HepG2 (cell line): Measurements from ENCODE around the gene PCDHA12. TPM values are rescaled to one million over a fixed set of nuclear protein-coding genes. Genes with fewer than 3 reads are reported as not detected.

Source experiments
- ATAC-seq: fragments of 200-7000 bp; cut with Tn5 transposase; 3 replicates; pipeline ENCODE4 v1.9.1; 2020; ENCODE audit warnings: mild to moderate bottlenecking, moderate library complexity
- BruUV-seq: library from RNA; stranded (reverse); fragments of 400-500 nt; replicated peaks from 2 replicates; lab custom pipeline; 2021; lab: Mats Ljungman, UMichigan
- CTCF ChIA-PET: fragments of 300-600 bp; formaldehyde crosslinking; extraction: SDS; loops from one replicate; lab custom pipeline; 2021; ENCODE audit warnings: low total read pairs, inconsistent platforms, low intra/inter-chr PET ratio; lab: Yijun Ruan, JAX
- POLR2A ChIA-PET: fragments of 350-600 bp; sonication (Branson Sonifier 250); formaldehyde crosslinking; loops from one replicate; lab custom pipeline; 2020; ENCODE audit warnings: antibody characterized with exemption, inconsistent platforms; lab: Yijun Ruan, JAX
- DNase-seq: peaks from one replicate; pipeline ENCODE4 v3.0.0-alpha.2; 2015; ENCODE audit warnings: low spot score
- FAIRE-seq: peaks from 3 replicates; lab custom pipeline; 2011; peaks lifted over from hg19 to GRCh38; lab: Jason Lieb, UNC
- H2AFZ ChIP-seq: one replicate; pipeline ENCODE4 v1.6.1; 2011; ENCODE audit warnings: low read length, inconsistent platforms
- H3K27ac ChIP-seq: fragments of 300-600 bp; 3 replicates; pipeline ENCODE4 v1.8.0; 2011; ENCODE audit warnings: mixed run types, mild to moderate bottlenecking, mixed read lengths, low read length, inconsistent platforms; ENCODE audit not compliant: insufficient read depth; ENCODE audit errors: extremely low read length
- H3K27me3 ChIP-seq, 2 experiments: fragments of 200-600 bp in 1 of 2; 2 replicates in 1 of 2; 3 replicates in 1 of 2; pipeline versions ENCODE4 v1.6.0 to v1.8.0; 2011; ENCODE audit warnings: low read length in 2 of 2, mild to moderate bottlenecking in 2 of 2, moderate library complexity in 2 of 2, inconsistent platforms in 1 of 2; ENCODE audit not compliant: insufficient read depth in 2 of 2, control insufficient read depth in 1 of 2
- H3K36me3 ChIP-seq, 2 experiments: fragments of 200-600 bp in 1 of 2; replicated peaks in 1 of 2; 2 replicates in 1 of 2; 3 replicates in 1 of 2; pipeline versions ENCODE4 v1.5.1 to v1.8.0; 2011; ENCODE audit warnings: low read length in 2 of 2, inconsistent platforms in 1 of 2; ENCODE audit not compliant: insufficient read depth in 2 of 2, control insufficient read depth in 1 of 2
- H3K4me1 ChIP-seq: 2 replicates; pipeline ENCODE4 v1.5.1; 2012; ENCODE audit warnings: low read length, inconsistent platforms; ENCODE audit not compliant: insufficient read depth
- H3K4me2 ChIP-seq: 2 replicates; pipeline ENCODE4 v1.6.0; 2011; ENCODE audit warnings: low read depth, low read length, inconsistent platforms
- H3K4me3 ChIP-seq, 3 experiments: fragments of 200-600 bp in 1 of 3; sonication (generic), shearing (Covaris generic) in 1 of 3; replicated peaks in 1 of 3; 2 replicates each; pipeline ENCODE4 v1.5.1; 2011 to 2016; ENCODE audit warnings: low read length in 3 of 3, inconsistent platforms in 2 of 3, low read depth in 2 of 3, mild to moderate bottlenecking in 2 of 3, control low read depth in 1 of 3, mixed read lengths in 1 of 3; ENCODE audit not compliant: insufficient read depth in 1 of 3
- H3K79me2 ChIP-seq: one replicate; pipeline ENCODE4 v1.6.1; 2011; ENCODE audit warnings: low read length, inconsistent platforms; ENCODE audit not compliant: insufficient read depth
- H3K9ac ChIP-seq: 2 replicates; pipeline ENCODE4 v1.6.0; 2011; ENCODE audit warnings: mild to moderate bottlenecking, low read depth, low read length, inconsistent platforms; ENCODE audit not compliant: insufficient read depth
- H3K9me3 ChIP-seq: 2 replicates; pipeline ENCODE4 v1.5.1; 2012; ENCODE audit warnings: mild to moderate bottlenecking, low read length
- H4K20me1 ChIP-seq: 2 replicates; pipeline ENCODE4 v1.6.0; 2011; ENCODE audit warnings: inconsistent platforms, mild to moderate bottlenecking, low read length, moderate library complexity; ENCODE audit not compliant: insufficient read depth
- DBP ChIP-seq: sonication (generic); formaldehyde crosslinking; IDR thresholded peaks from 2 replicates; pipeline ENCODE4 v1.4.0; 2020; ENCODE audit warnings: missing genetic modification reagents; ENCODE audit errors: not compliant biosample characterization
- EED ChIP-seq: sonication (generic); formaldehyde crosslinking; IDR thresholded peaks from 2 replicates; pipeline ENCODE4 v1.5.0; 2020; ENCODE audit warnings: mild to moderate bottlenecking, missing genetic modification reagents
- ELK4 ChIP-seq: sonication (generic); formaldehyde crosslinking; IDR thresholded peaks from 2 replicates; pipeline ENCODE4 v1.9.0; 2021; ENCODE audit warnings: missing genetic modification reagents, borderline replicate concordance
- GLI4 ChIP-seq: sonication (generic); formaldehyde crosslinking; IDR thresholded peaks from 2 replicates; pipeline ENCODE4 v1.5.1; 2020; ENCODE audit warnings: missing genetic modification reagents, mild to moderate bottlenecking, moderate library complexity, borderline replicate concordance
- IRX3 ChIP-seq: sonication (generic); formaldehyde crosslinking; IDR thresholded peaks from 2 replicates; pipeline ENCODE4 v1.8.1; 2023; ENCODE audit warnings: mild to moderate bottlenecking, low read depth, missing genetic modification reagents, borderline replicate concordance
- MTA1 ChIP-seq: sonication (generic); formaldehyde crosslinking; IDR thresholded peaks from 2 replicates; pipeline ENCODE4 v1.4.0; 2020; ENCODE audit warnings: missing genetic modification reagents, mild to moderate bottlenecking, borderline replicate concordance
- NFYB ChIP-seq: sonication (generic); formaldehyde crosslinking; IDR thresholded peaks from 2 replicates; pipeline ENCODE4 v1.4.0; 2020; ENCODE audit warnings: missing genetic modification reagents
- RAD21 ChIP-seq: fragments of 450-650 bp; formaldehyde crosslinking; IDR thresholded peaks from 2 replicates; pipeline ENCODE4 v1.5.0; 2020; ENCODE audit warnings: mild to moderate bottlenecking
- RARG ChIP-seq: sonication (generic); formaldehyde crosslinking; IDR thresholded peaks from 2 replicates; pipeline ENCODE4 v1.4.0; 2020; ENCODE audit warnings: low read depth, mild to moderate bottlenecking, missing genetic modification reagents
- RFX1 ChIP-seq: fragments of 450-650 bp; IDR thresholded peaks from 2 replicates; pipeline ENCODE4 v1.6.1; 2017
- ZBTB3 ChIP-seq: sonication (generic); formaldehyde crosslinking; IDR thresholded peaks from 2 replicates; pipeline ENCODE4 v1.4.0; 2020; ENCODE audit warnings: low read depth, mild to moderate bottlenecking, moderate library complexity, missing genetic modification reagents, borderline replicate concordance
- ZBTB46 ChIP-seq: sonication (generic); formaldehyde crosslinking; IDR thresholded peaks from 2 replicates; pipeline ENCODE4 v1.4.0; 2020; ENCODE audit warnings: mild to moderate bottlenecking, missing genetic modification reagents, borderline replicate concordance
- ZIK1 ChIP-seq: sonication (generic); formaldehyde crosslinking; IDR thresholded peaks from 2 replicates; pipeline ENCODE4 v1.5.0; 2020; ENCODE audit warnings: mild to moderate bottlenecking, low read depth, missing genetic modification reagents, borderline replicate concordance
- ZNF383 ChIP-seq: sonication (generic); formaldehyde crosslinking; IDR thresholded peaks from 2 replicates; pipeline ENCODE4 v1.4.0; 2020; ENCODE audit warnings: missing genetic modification reagents, mild to moderate bottlenecking, borderline replicate concordance
- ZUFSP ChIP-seq: sonication (generic); formaldehyde crosslinking; IDR thresholded peaks from 2 replicates; pipeline ENCODE4 v1.9.0; 2021; ENCODE audit warnings: missing genetic modification reagents, mild to moderate bottlenecking, borderline replicate concordance
- WGBS: methylation state at CpG from one replicate; pipeline ENCODE4 v1.1.6; 2017; ENCODE audit warnings: low lambda C conversion rate; 5-methylcytosine and 5-hydroxymethylcytosine counted together
- in situ Hi-C: cut with HindIII; loops from 2 replicates; pipeline ENCODE4 v1.10.0; 2017; ENCODE audit warnings: low pct_unique_long_range_greater_than_20kb; ENCODE audit not compliant: extremely low pct_ligation_motif_present
- intact Hi-C: fragments of 100-400 bp; cut with micrococcal nuclease; formaldehyde crosslinking; loops from one replicate; pipeline ENCODE4 v1.10.0; 2022; ENCODE audit not compliant: unreplicated experiment
- polyA plus RNA-seq, 8 experiments: library from polyadenylated mRNA; depleted of rRNA in 3 of 8; stranded (reverse) in 7 of 8; unstranded in 1 of 8; fragments of >200 nt; fragmentation: Illumina TruSeq in 4 of 8; extraction: Trizol in 4 of 8; gene quantifications; 2 replicates each; pipeline versions ENCODE4 v1.2.1 to v1.2.3, GENCODE V29; 2011 to 2016; ENCODE audit warnings: low read depth in 4 of 8, missing spikeins in 1 of 8, mixed read lengths in 1 of 8; ENCODE audit not compliant: insufficient read depth in 1 of 8
- total RNA-seq, 5 experiments: library from RNA; depleted of rRNA; stranded (reverse); fragments of >200 nt; fragmentation: Illumina TruSeq; extraction: Trizol; gene quantifications; 2 replicates each; pipeline ENCODE4 v1.2.3, GENCODE V29; 2016; ENCODE audit warnings: low read depth in 1 of 5

Gene PCDHA12
- total and polyA plus RNA-seq, 2 of the 13 experiments (the other 11 are each of a cell fraction or from before 2014, with no cell fraction given) = not detected

- TF ChIP-seq MTA1 (CRISPR knock-in tag) (no peak), ZBTB46 (CRISPR knock-in tag) (no peak)
Measured at GRCh38 chr5:140869555-140869886, 5.6 kb upstream of the PCDHA12 start (continued).

- H3K4me3 ChIP-seq = no peak overlapping the region
- H2AFZ ChIP-seq = no peak overlapping the region
- POLR2A ChIA-PET = no interaction called here
- 92% methylated on average over 103 of the region's 114 CpGs for WGBS
- in situ Hi-C loops = no loop called here
- no TSS peak for BruUV-seq
- H4K20me1 ChIP-seq = no peaks in the 10 kb centered on the region
- CTCF ChIA-PET = interaction anchor here (2.6 kb wide), 1 partner anchor 170 kb away, joined by 34 read pairs; no protein-coding TSS in a partner anchor
- no peak overlapping the region for H3K4me2 ChIP-seq
- ATAC-seq (no peak), FAIRE-seq (no peak), DNase-seq (no peak)
- no peaks in the 10 kb centered on the region for H3K79me2 ChIP-seq
- H3K9me3 ChIP-seq = no peaks in the 10 kb centered on the region
- intact Hi-C loops = no loop called here
- H3K27ac ChIP-seq = no peak overlapping the region
- H3K9ac ChIP-seq = no peak overlapping the region
- TF ChIP-seq GLI4 = no peak
- TF ChIP-seq ZNF383 (CRISPR knock-in tag) = no peak
- no peak for TF ChIP-seq ZBTB3 (CRISPR knock-in tag)
- no peak for TF ChIP-seq ELK4 (CRISPR knock-in tag)
- no peak for TF ChIP-seq ZIK1
- TF ChIP-seq ZUFSP (CRISPR knock-in tag) = no peak
- no peak for TF ChIP-seq RAD21
- TF ChIP-seq EED (CRISPR knock-in tag) = no peak
- no peak for TF ChIP-seq DBP (CRISPR knock-in tag)
- TF ChIP-seq NFYB (CRISPR knock-in tag) = no peak
- TF ChIP-seq RARG (CRISPR knock-in tag) = no peak
- no peak for TF ChIP-seq RFX1
- TF ChIP-seq IRX3 (CRISPR knock-in tag) = no peak
- no peaks in the 10 kb centered on the region for H3K4me1 ChIP-seq
- H3K36me3 ChIP-seq = no peaks in the 10 kb centered on the region
- no peaks in the 10 kb centered on the region for H3K27me3 ChIP-seq
Measured at GRCh38 chr5:140870221-140871201, 4.6 kb upstream of the PCDHA12 start.
